LNCAP (cell line): ENCODE data around the gene TEX53.

ENCODE experiments used
- CTCF ChIP-seq: fragments of 450-650 bp; IDR thresholded peaks from 2 replicates; pipeline ENCODE4 v1.5.1; 2017; ENCODE audit warnings: mild to moderate bottlenecking

Gene TEX53

GRCh38 chr9:114694146-114694545 is 36.5 kb upstream of the TEX53 start:
- no peak for TF ChIP-seq CTCF

- TF ChIP-seq CTCF: no peak
Observed at GRCh38 chr9:114693248-114693855, 35.7 kb upstream of the TEX53 start.

- no peak for TF ChIP-seq CTCF
Observed at GRCh38 chr9:114691956-114692295, 34.3 kb upstream of the TEX53 start.

- TF ChIP-seq CTCF: no peak
Observed at GRCh38 chr9:114691046-114691955, 33.7 kb upstream of the TEX53 start.

GRCh38 chr9:114690308-114690707 is 32.7 kb upstream of the TEX53 start:
- no peak for TF ChIP-seq CTCF

- no peak for TF ChIP-seq CTCF
Observed at GRCh38 chr9:114689813-114690212, 32.2 kb upstream of the TEX53 start.

GRCh38 chr9:114688909-114689610 is 31.5 kb upstream of the TEX53 start:
- TF ChIP-seq CTCF: no peak
